Iris pigment epithelial cell (primary cell): ENCODE data around the gene STPG3.
A peak's percentile ranks its signal among the peaks of the same experiment; 100 is the strongest.

Experiments
- DNase-seq: peaks from one replicate; pipeline ENCODE4 v3.0.0-alpha.2; 2011; ENCODE audit warnings: low read depth

The STPG3 gene

DNA sequence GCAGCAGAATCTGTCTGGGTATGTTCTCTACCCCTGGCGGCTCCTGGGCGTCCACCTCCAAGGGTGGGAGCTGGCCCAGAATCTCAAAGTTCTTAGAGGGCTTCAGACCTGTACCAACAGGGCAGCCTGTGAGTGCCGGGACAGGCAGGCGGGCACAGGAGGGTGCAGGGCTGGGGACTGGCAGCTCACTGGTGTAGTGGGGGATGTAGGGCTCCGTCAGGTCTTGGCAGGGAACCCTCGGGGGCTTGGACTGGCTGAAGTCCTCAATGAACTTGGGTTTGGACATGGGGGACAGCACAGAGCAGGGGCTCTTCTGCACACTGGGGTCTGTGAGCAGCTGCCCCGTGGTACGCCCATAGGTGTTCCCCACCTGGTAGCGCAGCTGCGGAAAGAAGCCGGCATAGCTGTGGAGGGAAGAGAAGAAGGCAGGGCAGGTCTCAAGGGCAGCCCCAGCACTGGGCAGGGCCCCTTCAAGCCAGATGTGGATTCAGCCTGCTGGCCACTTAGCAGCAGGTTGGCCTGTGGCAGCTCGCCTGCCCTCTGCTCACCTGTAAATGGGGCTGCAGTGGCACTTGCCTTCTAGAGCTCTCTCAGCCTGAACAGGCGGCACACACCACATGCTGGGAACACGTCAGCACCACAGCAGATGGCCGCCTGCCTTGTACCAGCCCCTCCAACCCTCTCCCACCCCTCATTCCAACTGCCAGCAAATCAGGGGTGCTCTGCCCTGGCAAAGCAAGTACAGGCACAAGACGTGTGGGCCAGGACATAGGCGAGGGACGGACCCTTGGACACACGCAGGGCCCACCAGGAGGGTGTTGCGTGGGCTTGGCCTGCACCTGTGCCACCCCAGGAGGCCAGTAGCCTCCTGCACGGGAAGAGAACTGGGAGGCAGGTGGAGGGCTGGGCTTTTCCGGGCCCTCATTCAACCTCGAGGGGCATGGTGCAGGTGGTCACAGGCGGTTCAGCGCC, 5.3 kb upstream of the STPG3 start:
- DNase-seq, result no peak

DNA sequence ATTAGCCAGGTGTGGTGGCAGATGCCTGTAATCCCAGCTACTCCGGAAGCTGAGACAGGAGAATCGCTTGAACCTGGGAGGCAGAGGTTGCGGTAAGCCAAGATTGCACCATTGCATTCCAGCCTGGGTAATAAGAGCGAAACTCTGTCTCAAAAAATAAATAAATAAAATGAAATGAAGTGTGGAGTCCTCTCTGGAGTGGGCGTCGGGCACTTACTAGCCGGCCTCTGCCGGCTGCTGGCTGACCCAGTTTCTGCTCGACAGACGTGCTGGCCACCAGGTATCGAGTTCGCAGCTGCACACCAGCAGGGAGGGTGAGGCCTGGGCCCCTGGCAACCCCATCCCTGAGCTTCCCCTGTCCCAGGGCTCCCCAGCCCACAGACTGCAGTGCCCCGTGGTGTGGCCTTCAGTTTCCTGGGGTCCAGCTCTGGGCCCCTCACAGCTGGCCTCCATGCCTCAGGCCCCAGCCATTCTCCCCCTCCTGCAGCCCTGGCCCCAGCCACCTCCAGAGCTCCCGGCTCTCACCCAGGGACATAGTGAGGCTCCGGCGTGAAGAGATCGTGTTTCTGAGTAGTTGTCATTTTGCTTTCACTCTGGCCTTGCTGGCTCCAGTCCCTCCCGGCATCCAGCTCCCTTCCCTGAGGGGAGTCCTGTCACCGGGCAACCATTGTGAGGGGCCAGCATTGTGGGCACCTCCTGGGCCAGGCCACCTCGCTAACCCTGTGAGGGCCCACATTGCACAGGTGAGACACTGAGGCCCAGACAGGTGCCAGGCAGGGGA, 3.8 kb upstream of the STPG3 start:
- DNase-seq, result peak; percentile 54

DNA sequence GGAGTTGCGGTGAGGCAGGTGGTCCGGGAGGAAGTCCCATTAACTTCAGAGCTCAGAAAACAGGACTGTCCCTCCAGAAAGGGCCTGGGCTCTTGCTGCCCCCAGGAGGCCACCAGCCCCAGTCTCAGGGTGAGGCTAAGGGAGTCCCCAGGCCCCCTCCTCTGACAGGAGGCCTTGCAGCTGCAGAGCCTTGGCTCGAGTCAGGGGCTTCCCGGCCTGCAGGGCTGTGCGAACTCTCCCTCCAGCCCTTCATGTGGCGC, 3.2 kb upstream of the STPG3 start:
- no peak for DNase-seq

DNA sequence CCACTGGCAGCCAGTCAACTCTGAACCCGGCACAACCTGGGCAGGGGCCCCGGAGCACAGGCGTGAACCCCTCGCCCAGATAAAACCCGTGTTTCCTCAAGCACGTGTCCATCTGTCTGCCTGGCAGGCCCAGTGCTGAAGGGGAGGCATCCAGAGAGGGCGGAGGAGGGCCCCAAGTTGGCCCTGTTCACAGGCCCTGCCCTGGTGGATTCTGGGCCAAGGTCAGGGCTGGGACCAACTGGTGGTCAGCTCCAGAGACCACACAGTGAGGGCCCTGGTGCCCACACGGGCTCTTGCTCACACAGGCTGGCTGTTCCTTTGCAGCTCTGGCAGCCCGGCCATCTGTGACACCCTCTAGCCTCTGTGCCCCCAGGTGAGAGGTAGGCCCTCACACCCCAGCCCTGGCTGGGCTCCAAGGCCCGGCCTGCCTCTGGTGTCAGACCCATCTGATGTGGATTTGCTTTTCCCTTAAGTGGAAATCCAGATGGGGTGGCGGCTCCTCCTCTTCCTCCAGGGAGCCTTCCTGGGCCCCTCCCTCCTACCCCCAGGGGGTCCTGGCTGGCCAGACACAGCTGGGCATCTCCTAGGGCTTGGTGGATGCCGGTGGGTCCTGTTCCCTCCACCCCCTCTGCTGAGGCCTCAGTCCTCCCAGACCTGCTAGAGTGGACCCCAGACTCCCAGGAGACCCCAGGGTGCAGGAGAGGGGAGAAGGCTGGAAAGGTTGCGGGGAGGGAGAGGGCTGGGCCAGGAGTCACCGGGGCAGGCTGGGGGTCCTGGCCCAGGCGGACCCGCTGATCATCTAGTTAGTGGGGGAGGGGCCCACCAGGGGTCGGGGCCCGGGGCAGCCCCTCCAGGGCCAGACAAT, 525 bp upstream of the STPG3 start:
- DNase-seq, result no peak

DNA sequence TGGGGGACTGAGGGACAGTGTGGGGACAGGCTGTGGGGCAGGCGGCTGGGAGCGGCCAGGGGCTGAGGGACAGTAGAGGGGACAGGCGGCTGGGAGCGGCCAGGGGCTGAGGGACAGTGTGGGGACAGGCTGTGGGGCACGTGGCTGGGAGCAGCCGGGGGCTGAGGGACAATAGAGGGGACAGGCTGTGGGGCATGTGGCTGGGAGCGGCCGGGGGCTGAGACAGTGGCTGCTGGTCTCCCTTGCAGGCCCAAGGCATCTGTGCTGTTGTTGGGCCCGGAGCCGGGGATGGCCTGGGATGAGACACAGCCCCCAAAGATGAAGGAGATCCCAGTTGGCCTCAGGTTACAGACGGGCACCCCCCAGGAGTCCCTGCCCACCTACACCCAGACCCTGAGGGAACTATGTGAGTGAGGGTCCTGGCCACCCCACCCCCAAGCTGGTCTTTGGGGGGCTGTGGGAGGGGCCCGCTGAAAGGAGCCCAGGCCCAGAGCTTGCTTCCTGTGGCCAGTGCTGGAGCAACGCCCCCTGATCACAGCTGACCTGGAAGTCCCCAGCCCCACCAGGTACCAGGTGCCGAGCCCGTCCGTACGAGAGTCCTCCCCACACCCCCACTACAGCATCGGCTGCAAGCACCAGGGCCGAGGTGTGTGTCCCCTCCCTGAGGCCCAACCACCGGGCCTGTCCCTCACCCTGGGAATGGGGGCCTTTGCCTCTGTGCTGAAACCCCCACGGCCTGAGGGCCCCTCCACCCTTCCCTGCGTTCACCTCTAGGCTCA, 593 bp downstream of the STPG3 start:
- DNase-seq, result no peak

DNA sequence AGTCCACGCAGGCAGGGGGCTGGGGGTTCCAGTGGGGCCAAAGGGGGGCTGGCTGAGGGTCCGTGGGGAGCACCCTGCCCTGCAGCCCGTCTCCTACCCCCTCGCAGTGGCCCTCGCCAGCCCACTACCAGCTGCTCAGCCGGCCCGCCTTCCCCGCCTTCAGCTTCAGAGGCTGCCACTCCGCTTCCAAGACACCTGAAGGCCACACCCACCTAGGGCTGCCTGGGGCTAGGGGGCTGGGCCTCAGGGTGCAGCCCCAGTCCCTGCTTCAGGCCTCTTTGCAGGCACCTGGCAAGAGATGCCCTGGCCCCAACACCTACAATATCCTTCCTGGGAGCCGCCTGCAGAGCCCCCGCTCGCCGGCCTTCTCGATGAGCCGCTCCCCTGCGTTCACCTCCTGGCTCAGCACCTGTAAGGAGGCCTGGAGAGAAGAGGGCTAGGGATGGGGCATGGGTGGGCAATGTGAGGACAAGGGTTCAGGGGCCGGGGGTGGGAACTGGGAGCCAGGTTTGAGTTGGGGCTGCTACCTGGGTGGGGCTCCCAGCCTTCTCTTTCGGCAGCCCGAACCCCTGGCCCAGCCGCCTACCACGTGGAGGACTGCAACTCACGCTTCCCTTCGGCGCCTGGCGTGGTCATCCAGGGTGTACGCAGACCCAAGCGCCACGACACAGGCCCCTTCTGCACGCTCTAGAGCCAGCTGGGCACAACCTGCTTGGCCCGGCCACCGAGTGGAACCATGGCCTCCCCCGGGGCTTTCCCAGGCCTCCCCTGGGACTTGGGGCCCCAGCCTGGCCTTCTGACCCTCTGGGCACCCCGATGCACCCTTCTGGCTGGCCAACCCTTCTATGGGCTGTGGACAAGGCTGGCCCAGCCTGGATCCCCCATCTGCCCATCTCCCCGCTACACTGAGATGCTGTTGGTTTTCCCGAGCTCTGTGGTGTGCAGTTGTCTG, 1.7 kb downstream of the STPG3 start:
- no peak for DNase-seq

DNA sequence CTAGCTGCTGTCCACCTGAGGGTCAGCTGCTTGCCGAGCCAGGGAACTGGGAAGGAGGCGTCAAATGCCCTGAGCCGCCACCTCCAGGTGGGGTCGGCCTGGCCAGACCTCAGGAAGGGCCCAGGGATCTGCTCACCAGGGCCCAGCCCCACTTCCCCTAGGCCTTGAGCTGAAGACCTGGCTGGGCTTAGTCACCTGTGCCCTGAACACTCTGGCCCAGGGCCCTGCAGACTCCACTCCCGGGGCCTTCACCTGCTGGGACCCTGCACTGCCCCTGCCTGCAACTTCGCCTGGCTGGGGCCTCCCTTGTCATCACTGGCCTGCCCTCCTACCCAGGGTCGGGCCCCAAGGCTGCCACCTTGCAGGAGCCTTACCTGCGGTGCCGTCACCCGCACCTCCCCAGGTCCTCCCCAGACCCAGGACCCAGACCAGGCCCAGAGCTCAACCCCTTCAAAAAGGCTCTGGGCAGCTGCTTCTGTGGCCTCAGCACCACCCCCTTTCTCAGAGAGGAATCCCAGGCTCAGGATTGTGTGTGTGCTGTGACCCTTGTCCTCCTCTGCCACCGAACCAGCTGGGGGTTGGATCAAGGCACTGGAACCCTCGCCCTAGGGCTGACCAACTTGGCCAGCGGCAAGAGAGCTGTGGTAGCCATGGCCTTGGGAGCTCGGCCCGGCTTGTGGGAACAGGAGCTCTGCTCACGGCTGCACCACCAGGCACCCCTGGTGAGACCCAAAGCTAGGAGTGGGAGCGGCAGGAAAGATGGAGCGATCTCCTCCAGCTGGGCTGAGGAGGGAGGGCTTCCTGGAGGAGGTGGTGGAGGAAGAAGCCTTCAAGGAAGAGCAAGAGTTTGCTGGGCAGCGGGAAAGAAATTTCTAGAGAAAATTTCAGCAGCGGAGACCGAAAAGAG, 2.9 kb downstream of the STPG3 start:
- no peak for DNase-seq

DNA sequence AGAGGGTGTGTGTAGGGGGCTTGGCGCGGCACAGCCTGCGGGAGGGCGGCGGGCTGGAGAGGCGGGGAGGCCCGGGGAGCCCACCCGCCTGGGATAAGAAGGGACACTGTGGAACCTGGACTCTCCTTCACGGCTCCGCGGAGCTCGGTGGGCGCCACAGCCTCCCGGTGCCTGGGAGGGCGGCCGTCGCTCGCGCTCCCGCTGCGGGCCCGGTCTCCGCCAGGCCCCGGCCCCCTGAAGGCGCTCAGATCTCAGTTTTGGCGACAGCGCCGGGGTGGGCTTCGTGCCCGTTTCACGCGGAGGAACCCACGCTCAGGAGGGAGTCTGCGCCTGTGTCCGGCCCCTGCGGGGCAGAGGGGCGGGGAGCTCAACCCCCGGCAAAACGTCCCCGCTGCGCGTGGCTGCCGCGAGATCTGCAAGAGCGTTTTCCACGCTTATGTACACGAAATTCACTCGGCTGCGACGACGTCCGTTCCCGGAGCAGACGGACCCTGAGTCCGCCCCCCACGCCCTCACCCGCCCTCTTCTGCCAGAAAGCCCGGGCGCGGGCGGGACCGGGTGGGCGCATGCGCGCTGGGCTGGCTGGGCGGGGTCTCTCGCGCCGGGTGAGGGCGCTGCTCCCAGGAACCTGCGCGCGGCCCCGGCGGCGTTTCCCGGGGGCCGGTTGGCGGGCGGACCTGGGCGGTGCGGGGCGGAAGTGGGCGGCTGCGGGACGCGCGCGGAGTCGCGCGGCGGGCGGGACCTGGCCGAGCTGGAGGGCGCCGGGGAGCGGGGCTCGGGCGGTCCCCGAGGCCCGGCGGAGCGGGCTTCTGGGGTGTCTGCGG, 3.8 kb downstream of the STPG3 start, which contains the start of gene NELFB:
TSS of gene NELFB (plus strand) at position 704 of the 824 bp plus-strand sequence.
- DNase-seq, result peak; percentile 80

DNA sequence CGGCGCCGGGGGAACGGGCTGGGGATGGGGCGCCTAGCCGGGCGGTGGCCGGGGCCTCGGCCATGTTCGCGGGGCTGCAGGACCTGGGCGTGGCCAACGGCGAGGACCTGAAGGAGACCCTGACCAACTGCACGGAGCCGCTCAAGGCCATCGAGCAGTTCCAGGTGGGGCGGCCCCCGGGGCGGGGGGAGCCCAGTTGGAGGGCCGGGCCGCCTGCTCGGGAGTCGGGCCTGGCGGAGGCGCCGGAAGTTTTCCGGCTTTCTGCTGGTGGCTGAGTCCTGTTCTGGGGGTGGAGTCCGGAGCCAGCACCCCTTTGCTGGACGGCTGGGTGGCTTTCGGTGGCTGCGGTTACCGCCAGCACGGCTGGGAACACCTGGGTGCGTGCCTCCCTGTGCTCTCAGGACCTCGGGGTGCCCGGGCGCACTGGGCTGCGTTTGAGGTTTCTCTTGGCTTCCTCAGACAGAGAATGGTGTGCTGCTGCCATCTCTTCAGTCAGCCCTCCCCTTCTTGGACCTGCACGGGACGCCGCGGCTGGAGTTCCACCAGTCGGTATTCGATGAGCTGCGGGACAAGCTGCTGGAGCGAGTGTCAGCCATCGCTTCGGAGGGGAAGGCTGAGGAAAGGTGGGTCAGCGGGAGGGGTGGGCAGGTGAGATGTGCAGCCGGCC, 4.5 kb downstream of the STPG3 start:
- DNase-seq, result peak; percentile 23

DNA sequence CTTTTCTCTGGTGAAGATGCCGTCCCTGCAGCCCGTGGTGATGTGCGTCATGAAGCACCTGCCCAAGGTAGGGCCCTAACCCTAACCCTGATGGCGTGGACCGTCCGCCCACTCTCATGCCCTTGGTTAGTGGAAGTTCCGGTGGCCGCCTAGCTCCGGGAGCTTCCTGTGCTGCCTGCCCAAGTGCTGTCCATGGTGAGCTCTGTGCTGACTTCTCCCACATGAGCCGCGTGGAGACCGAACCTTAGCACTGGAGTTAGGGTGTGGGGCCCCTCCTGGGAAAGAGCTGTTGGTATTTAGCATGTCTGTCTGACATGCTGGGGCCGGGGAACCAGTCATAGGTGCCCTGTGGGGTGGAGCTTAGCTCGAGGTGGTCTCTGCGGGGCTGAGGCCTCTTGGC, 5.3 kb downstream of the STPG3 start:
- DNase-seq, result no peak

DNA sequence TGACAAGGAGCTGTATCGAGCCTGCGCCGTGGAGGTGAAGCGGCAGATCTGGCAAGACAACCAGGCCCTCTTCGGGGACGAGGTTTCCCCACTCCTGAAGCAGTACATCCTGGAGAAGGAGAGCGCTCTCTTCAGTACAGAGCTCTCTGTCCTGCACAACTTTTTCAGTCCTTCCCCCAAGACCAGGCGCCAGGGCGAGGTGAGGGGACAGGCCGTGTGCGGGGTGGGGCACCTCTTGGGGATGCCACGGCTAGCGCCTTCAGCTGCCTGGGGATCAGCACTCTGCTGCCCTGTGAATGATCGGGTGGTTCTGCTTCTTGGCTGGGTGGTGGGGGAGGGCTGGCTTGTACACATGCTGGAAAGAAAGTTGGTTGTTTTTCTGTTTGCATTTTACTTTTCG, 5.8 kb downstream of the STPG3 start:
- no peak for DNase-seq

DNA sequence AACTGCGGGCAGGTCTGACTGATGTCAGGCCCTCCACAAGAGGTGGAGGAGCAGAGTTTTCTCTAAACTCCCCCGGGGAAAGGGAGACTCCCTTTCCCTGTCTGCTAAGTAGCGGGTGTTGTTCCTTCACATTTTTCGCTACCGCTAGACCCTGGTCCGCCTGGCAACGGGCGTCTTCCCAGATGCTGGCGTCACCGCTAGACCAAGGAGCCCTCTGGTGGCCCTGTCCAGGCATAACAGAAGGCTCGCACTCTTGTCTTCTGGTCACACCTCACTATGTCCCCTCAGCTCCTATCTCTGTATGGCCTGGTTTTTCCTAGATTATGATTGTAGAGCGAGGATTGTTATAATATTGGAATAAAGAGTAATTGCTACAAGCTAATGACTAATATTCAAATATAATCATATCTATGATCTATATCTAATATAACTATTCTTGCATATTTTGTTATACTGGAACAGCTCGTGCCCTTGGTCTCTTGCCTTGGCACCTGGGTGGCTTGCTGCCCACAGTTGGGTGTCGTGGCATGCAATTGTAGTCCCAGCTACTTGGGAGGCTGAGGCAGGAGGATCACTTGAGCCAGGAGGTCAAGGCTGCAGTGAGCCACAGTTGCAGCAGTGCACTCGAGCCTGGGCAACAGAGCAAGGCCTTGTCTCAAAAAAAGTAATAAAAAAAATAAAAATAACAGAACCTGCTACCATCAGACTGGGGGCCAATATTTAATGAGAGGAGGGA, 11.3 kb downstream of the STPG3 start:
- peak; percentile 41 for DNase-seq

DNA sequence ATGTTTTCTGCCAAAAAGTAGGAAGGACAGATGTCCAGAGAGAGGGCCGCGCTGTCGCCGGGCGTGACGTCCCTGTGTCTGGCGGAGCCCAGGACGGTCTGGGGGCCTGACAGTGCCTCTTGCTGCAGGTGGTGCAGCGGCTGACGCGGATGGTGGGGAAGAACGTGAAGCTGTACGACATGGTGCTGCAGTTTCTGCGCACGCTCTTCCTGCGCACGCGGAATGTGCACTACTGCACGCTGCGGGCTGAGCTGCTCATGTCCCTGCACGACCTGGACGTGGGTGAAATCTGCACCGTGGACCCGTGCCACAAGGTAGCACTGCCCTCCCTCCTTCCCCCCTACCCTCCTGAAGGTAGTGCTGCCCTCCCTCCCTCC, 11.8 kb downstream of the STPG3 start:
- DNase-seq, result no peak

DNA sequence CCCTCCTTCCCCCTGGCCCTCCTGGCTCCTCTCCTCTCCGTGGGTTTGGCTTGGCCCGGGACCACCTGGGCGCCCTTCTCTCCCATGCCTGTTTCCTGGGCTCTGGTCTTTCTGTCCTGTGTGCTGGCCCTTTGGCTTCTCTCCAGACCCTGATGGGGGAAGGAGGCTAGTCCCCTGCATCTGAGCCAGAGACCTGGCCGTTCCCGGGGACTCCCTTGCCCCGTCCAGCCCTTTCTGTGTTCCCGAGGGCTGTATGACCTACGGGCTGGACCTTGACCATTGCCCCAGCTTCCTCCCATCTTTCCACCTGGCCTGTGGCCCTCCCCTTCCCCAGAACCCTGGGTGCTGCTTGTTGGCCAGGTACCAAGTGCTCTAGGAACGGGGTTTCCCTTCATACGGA, 12.4 kb downstream of the STPG3 start:
- DNase-seq, result no peak

DNA sequence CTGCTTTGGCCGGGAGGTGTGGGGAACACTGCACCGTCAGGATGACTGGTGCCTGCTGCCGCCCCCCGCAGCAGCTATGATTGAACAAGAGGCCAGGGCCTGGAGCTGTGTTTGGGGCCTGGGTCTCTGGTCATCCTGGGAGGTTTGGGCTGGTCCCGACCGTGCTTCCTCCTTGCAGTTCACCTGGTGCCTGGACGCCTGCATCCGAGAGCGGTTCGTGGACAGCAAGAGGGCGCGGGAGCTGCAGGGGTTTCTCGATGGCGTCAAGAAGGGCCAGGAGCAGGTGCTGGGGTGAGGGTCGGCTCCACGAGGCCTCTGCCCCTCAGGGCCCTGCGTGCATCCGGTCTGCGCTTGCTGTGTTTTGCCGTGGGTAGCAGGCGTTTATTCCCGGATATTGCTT, 13.0 kb downstream of the STPG3 start:
- no peak for DNase-seq

DNA sequence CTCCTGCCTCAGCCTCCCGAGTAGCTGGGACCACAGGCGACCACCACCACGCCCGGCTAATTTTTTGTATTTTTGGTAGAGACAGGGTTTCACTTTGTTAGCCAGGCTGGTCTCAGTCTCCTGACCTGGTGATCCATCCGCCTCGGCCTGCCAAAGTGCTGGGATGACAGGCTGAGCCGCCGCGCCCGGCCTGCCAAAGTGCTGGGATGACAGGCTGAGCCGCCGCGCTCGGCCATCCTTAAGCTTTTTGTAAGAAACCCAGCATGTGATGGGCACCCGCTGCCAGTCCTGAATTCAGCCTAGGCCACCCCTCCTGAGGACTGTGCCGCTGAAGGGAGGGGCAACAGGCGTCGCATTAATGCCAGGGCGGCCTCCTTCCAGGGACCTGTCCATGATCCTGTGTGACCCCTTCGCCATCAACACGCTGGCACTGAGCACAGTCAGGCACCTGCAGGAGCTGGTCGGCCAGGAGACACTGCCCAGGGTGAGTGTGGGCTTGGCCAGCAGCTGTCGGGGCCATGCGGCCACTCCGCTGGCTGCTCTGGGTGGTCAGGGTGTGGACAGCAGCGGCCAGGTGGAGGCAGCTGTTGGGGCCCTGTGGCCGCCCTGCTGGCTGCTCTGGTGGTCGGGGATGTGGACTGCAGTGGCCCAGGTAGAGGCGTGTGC, 14.5 kb downstream of the STPG3 start:
- DNase-seq, result no peak

DNA sequence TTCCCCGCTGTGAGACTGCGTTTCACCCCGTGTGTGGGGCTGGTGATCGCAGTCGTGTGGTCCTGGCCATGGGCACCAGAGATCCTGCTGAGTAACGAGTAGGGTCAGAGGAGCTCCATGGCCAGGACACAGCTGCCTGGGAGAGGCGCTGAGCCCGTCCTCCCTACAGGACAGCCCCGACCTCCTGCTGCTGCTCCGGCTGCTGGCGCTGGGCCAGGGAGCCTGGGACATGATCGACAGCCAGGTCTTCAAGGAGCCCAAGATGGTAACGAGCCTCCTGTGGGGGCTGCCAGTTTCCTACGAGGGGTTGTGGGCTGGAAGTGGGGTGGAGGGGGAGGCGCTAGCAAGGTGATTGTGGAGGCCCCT, 15.1 kb downstream of the STPG3 start:
- no peak for DNase-seq
